ENCODE results near the gene PRPSAP2.

GRCh38 chr17:18976201-18976600 is 118.3 kb downstream of the PRPSAP2 start:
- no peak for TF ChIP-seq NANOG (IDR thresholded peaks at IDR 0.05; ENCODE audit: insufficient read depth, low read depth, low read length, poor library complexity, severe bottlenecking)
- TF ChIP-seq POLR2AphosphoS5 (IDR thresholded peaks at IDR 0.05; ENCODE audit: low read depth, low read length), result no peak
- TF ChIP-seq EP300 (IDR thresholded peaks at IDR 0.05; ENCODE audit: borderline replicate concordance in 1 of 2, low read depth in 2 of 2, low read length in 2 of 2), result no peak
- TF ChIP-seq RXRA (IDR thresholded peaks at IDR 0.05; ENCODE audit: insufficient read depth, low read depth, low read length), result no peak
- TF ChIP-seq RFX5 (IDR thresholded peaks at IDR 0.05; ENCODE audit: borderline replicate concordance, low read depth, low read length), result no peak
- no peak for TF ChIP-seq CTCF (IDR thresholded peaks at IDR 0.05; ENCODE audit: control extremely low read depth in 1 of 3, insufficient read depth in 1 of 3, low read depth in 1 of 3, low read length in 3 of 3)
- TF ChIP-seq TAF1 (IDR thresholded peaks at IDR 0.05; ENCODE audit: low read depth, low read length), result no peak
- no peak for TF ChIP-seq EZH2 (IDR thresholded peaks at IDR 0.05; ENCODE audit: low read depth, low read length, severe bottlenecking)
- no peak for TF ChIP-seq SIN3A (conservative IDR thresholded peaks at IDR 0.05 in 1 of 2, IDR thresholded peaks at IDR 0.05 in 1 of 2; ENCODE audit: low read depth in 1 of 2, low read length in 2 of 2)
- TF ChIP-seq MAFK (IDR thresholded peaks at IDR 0.05; ENCODE audit: low read depth, low read length), result no peak
- TF ChIP-seq JUND (IDR thresholded peaks at IDR 0.05; ENCODE audit: low read length), result no peak

All from H1 (cell line).